HEK293 (cell line): ENCODE results near the gene COL25A1.

Source experiments
- CTCF ChIA-PET: fragments of 350-600 bp; formaldehyde crosslinking; extraction: SDS; loops from one replicate; lab custom pipeline; 2021; ENCODE audit warnings: antibody characterized with exemption; lab: Yijun Ruan, JAX
- POLR2A ChIA-PET: fragments of 300-600 bp; formaldehyde crosslinking; extraction: SDS; loops from one replicate; lab custom pipeline; 2020; ENCODE audit warnings: antibody characterized with exemption, inconsistent platforms; lab: Yijun Ruan, JAX
- H3K27ac ChIP-seq: fragments of 200-500 bp; sonication (Bioruptor generic); 2 replicates; pipeline ENCODE4 v1.5.1; 2014; ENCODE audit warnings: low read depth, low read length, control low read depth, inconsistent platforms; ENCODE audit errors: extremely low read depth
- H3K36me3 ChIP-seq, 2 experiments: fragments of 200-500 bp in 1 of 2; sonication (Bioruptor generic) in 1 of 2; 1 replicate in 1 of 2; 2 replicates in 1 of 2; pipeline ENCODE4 v1.5.1; 2014 to 2017; ENCODE audit warnings: inconsistent platforms in 2 of 2, low read length in 2 of 2; ENCODE audit not compliant: control insufficient read depth in 2 of 2, insufficient read depth in 1 of 2
- H3K4me1 ChIP-seq: fragments of 200-500 bp; sonication (Bioruptor generic); 2 replicates; pipeline ENCODE4 v1.5.1; 2014; ENCODE audit warnings: mild to moderate bottlenecking, low read length, inconsistent platforms; ENCODE audit not compliant: control insufficient read depth, insufficient read depth
- H3K4me3 ChIP-seq: 2 replicates; pipeline ENCODE4 v1.5.1; 2011; ENCODE audit warnings: low read depth, mild to moderate bottlenecking, control low read depth, low read length, moderate library complexity
- H3K9me3 ChIP-seq: fragments of 200-500 bp; sonication (Bioruptor generic); 2 replicates; pipeline ENCODE4 v1.5.1; 2014; ENCODE audit warnings: low read depth, low read length, inconsistent platforms; ENCODE audit not compliant: control insufficient read depth, insufficient read depth
- ELK4 ChIP-seq: IDR thresholded peaks from 2 replicates; pipeline ENCODE4 v1.6.1; 2011; ENCODE audit warnings: mild to moderate bottlenecking, low read depth, low read length, borderline replicate concordance
- KLF1 ChIP-seq: fragments of 450-650 bp; formaldehyde crosslinking; IDR thresholded peaks from 2 replicates; pipeline ENCODE4 v1.5.1; 2016; ENCODE audit warnings: missing biosample characterization, missing genetic modification characterization
- KLF17 ChIP-seq: fragments of 450-650 bp; formaldehyde crosslinking; IDR thresholded peaks from 2 replicates; pipeline ENCODE4 v1.5.1; 2016; ENCODE audit warnings: missing biosample characterization, missing genetic modification characterization
- PRDM10 ChIP-seq: fragments of 450-650 bp; formaldehyde crosslinking; IDR thresholded peaks from 2 replicates; pipeline ENCODE4 v1.5.1; 2016; ENCODE audit warnings: missing biosample characterization, missing genetic modification characterization
- TRIM28 ChIP-seq: IDR thresholded peaks from 2 replicates; pipeline ENCODE4 v1.6.1; 2011; ENCODE audit warnings: low read length, control low read depth, borderline replicate concordance
- ZBTB7A ChIP-seq: fragments of 450-650 bp; formaldehyde crosslinking; IDR thresholded peaks from 2 replicates; pipeline ENCODE4 v1.5.1; 2016; ENCODE audit warnings: low read depth, missing biosample characterization, missing genetic modification characterization
- ZFHX2 ChIP-seq: fragments of 450-650 bp; formaldehyde crosslinking; conservative IDR thresholded peaks from 2 replicates; pipeline ENCODE4 v1.5.1; 2016; ENCODE audit warnings: missing biosample characterization, missing genetic modification characterization
- ZNF37A ChIP-seq: fragments of 450-650 bp; IDR thresholded peaks from 2 replicates; pipeline ENCODE4 v1.5.1; 2018; ENCODE audit warnings: missing biosample characterization, missing genetic modification characterization
- ZNF391 ChIP-seq: fragments of 450-650 bp; formaldehyde crosslinking; IDR thresholded peaks from 2 replicates; pipeline ENCODE4 v1.5.1; 2016; ENCODE audit warnings: low read depth, missing biosample characterization, missing genetic modification characterization, borderline replicate concordance
- ZNF394 ChIP-seq: fragments of 450-650 bp; formaldehyde crosslinking; IDR thresholded peaks from 2 replicates; pipeline ENCODE4 v1.5.1; 2016; ENCODE audit warnings: missing biosample characterization, missing genetic modification characterization, mild to moderate bottlenecking, moderate library complexity, borderline replicate concordance
- ZNF473 ChIP-seq: fragments of 450-650 bp; formaldehyde crosslinking; IDR thresholded peaks from 2 replicates; pipeline ENCODE4 v1.5.1; 2017; ENCODE audit warnings: missing biosample characterization, missing genetic modification characterization
- ZNF514 ChIP-seq: fragments of 450-650 bp; formaldehyde crosslinking; IDR thresholded peaks from 2 replicates; pipeline ENCODE4 v1.5.1; 2016; ENCODE audit warnings: missing biosample characterization, missing genetic modification characterization
- ZNF521 ChIP-seq: fragments of 450-650 bp; formaldehyde crosslinking; IDR thresholded peaks from 2 replicates; pipeline ENCODE4 v1.5.1; 2017; ENCODE audit warnings: missing biosample characterization, mild to moderate bottlenecking, missing genetic modification characterization
- ZNF529 ChIP-seq: fragments of 450-650 bp; formaldehyde crosslinking; IDR thresholded peaks from 2 replicates; pipeline ENCODE4 v1.5.1; 2017; ENCODE audit warnings: missing genetic modification characterization, missing biosample characterization; ENCODE audit not compliant: insufficient replicate concordance
- ZNF580 ChIP-seq: fragments of 450-650 bp; formaldehyde crosslinking; IDR thresholded peaks from 2 replicates; pipeline ENCODE4 v1.5.1; 2016; ENCODE audit warnings: missing biosample characterization, missing genetic modification characterization
- ZNF639 ChIP-seq: fragments of 450-650 bp; formaldehyde crosslinking; IDR thresholded peaks from 2 replicates; pipeline ENCODE4 v1.5.1; 2016; ENCODE audit warnings: missing biosample characterization, missing genetic modification characterization
- ZNF654 ChIP-seq: fragments of 450-650 bp; formaldehyde crosslinking; IDR thresholded peaks from 2 replicates; pipeline ENCODE4 v1.5.1; 2016; ENCODE audit warnings: low read depth, missing biosample characterization, missing genetic modification characterization
- ZNF660 ChIP-seq: fragments of 450-650 bp; IDR thresholded peaks from 2 replicates; pipeline ENCODE4 v1.5.1; 2018; ENCODE audit warnings: missing biosample characterization, mild to moderate bottlenecking, missing genetic modification characterization
- ZNF677 ChIP-seq: fragments of 450-650 bp; IDR thresholded peaks from 2 replicates; pipeline ENCODE4 v1.5.0; 2018; ENCODE audit warnings: missing biosample characterization, mild to moderate bottlenecking, missing genetic modification characterization, moderate library complexity
- ZNF785 ChIP-seq: fragments of 450-650 bp; formaldehyde crosslinking; IDR thresholded peaks from 2 replicates; pipeline ENCODE4 v1.5.1; 2016; ENCODE audit warnings: missing biosample characterization, missing genetic modification characterization
- ZSCAN5A ChIP-seq: fragments of 450-650 bp; formaldehyde crosslinking; IDR thresholded peaks from 2 replicates; pipeline ENCODE4 v1.5.1; 2016; ENCODE audit warnings: missing biosample characterization, missing genetic modification characterization

The COL25A1 gene

GRCh38 chr4:108917255-108917654 is 385.2 kb downstream of the COL25A1 start:
- CTCF ChIA-PET = interaction anchor here (1.1 kb wide), 1 partner anchor 379 kb away, joined by 3 read pairs; no protein-coding TSS in a partner anchor
- Histone ChIP-seq H3K27ac (no peak overlapping the region), H3K36me3 (no peaks in the 10 kb centered on the region), H3K4me3 (no peak overlapping the region), H3K9me3 (no peaks in the 10 kb centered on the region), H3K4me1 (no peaks in the 10 kb centered on the region)
- POLR2A ChIA-PET = no interaction called here
- TF ChIP-seq ZSCAN5A (tag by site-specific recombination) = no peak
- no peak for TF ChIP-seq ELK4
- no peak for TF ChIP-seq ZNF677 (tag by site-specific recombination)
- TF ChIP-seq KLF1 = no peak
- TF ChIP-seq ZNF37A (tag by site-specific recombination) = no peak
- TF ChIP-seq ZNF785 (tag by site-specific recombination) = no peak
- no peak for TF ChIP-seq ZNF394 (tag by site-specific recombination)
- no peak for TF ChIP-seq ZNF391 (tag by site-specific recombination)
- no peak for TF ChIP-seq ZNF580 (tag by site-specific recombination)
- no peak for TF ChIP-seq ZNF654 (tag by site-specific recombination)
- TF ChIP-seq ZNF660 (tag by site-specific recombination) = no peak
- no peak for TF ChIP-seq TRIM28
- no peak for TF ChIP-seq ZNF529 (tag by site-specific recombination)
- no peak for TF ChIP-seq ZBTB7A (tag by site-specific recombination)
- TF ChIP-seq PRDM10 = no peak
- no peak for TF ChIP-seq KLF17 (tag by site-specific recombination)
- no peak for TF ChIP-seq ZNF473 (tag by site-specific recombination)
- TF ChIP-seq, all 188 proteins: peak for 0

- no peaks in the 10 kb centered on the region for H3K4me1 ChIP-seq
- no peaks in the 10 kb centered on the region for H3K9me3 ChIP-seq
- CTCF ChIA-PET = no interaction called here
- no peak overlapping the region for H3K27ac ChIP-seq
- H3K4me3 ChIP-seq = no peak overlapping the region
- POLR2A ChIA-PET = no interaction called here
- H3K36me3 ChIP-seq = no peaks in the 10 kb centered on the region
- TF ChIP-seq ZSCAN5A (tag by site-specific recombination) (no peak), ZNF639 (no peak), ZFHX2 (no peak), ZNF514 (tag by site-specific recombination) (no peak), PRDM10 (no peak), ZNF521 (tag by site-specific recombination) (no peak)
Observed at GRCh38 chr4:108916638-108917037, 385.8 kb downstream of the COL25A1 start.
